Right lobe of liver (tissue), 6 donors: ENCODE results near the gene CAVIN1. TPM values are rescaled to one million over a fixed set of nuclear protein-coding genes. Genes with fewer than 3 reads are reported as not detected.
"Not testable (repeated sequence)": the region's sequence is repeated elsewhere in the genome, so short reads cannot be mapped to it uniquely, and the experiment has no call there.

Source experiments
- ATAC-seq, 4 donors: fragments of 200-7000 bp; cut with Tn5 transposase; one replicate each; pipeline ENCODE4 v1.9.1; 2020; ENCODE audit warnings: mild to moderate bottlenecking in 4 of 4, moderate library complexity in 4 of 4
- DNase-seq, 3 donors: peaks; one replicate each; pipeline ENCODE4 v3.0.0-alpha.2; 2020
- H3K27ac ChIP-seq, 3 donors: fragments of 200-600 bp; one replicate each; pipeline ENCODE4 v1.8.0; 2022
- H3K27me3 ChIP-seq, 2 donors: fragments of 200-600 bp; one replicate each; pipeline ENCODE4 v1.8.0; 2022
- H3K36me3 ChIP-seq, 4 donors: fragments of 200-600 bp; sonication (generic) in 1 of 4; one replicate each; pipeline versions ENCODE4 v1.5.1 to v1.8.0; 2017 to 2022; ENCODE audit warnings: control low read depth in 1 of 4
- H3K4me1 ChIP-seq, 4 donors: fragments of 200-600 bp; sonication (generic) in 1 of 4; one replicate each; pipeline versions ENCODE4 v1.5.1 to v1.8.0; 2017 to 2022; ENCODE audit warnings: control low read depth in 1 of 4
- H3K4me3 ChIP-seq, 3 donors: fragments of 200-600 bp; one replicate each; pipeline ENCODE4 v1.8.0; 2022
- H3K9me3 ChIP-seq, 4 donors: fragments of 200-600 bp; sonication (generic) in 1 of 4; one replicate each; pipeline versions ENCODE4 v1.5.1 to v1.8.0; 2017 to 2022; ENCODE audit warnings: control low read depth in 1 of 4
- POLR2A ChIP-seq: fragments of 450-650 bp; IDR thresholded peaks from one replicate; pipeline ENCODE4 v1.6.1; 2017; ENCODE audit warnings: antibody characterized with exemption, mild to moderate bottlenecking
- WGBS: methylation state at CpG from one replicate; pipeline ENCODE4 v1.1.6; 2018; ENCODE audit warnings: low coverage, low lambda C conversion rate; ENCODE audit not compliant: insufficient coverage; ENCODE audit errors: missing lambda C conversion rate; 5-methylcytosine and 5-hydroxymethylcytosine counted together
- intact Hi-C, 2 donors: fragments of 100-400 bp; cut with DNase I; formaldehyde crosslinking; loops; one replicate each; pipeline versions ENCODE4 v1.11.2 to v1.14.1; 2022
- total RNA-seq, 6 experiments: library from RNA; depleted of rRNA in 2 of 6; stranded (reverse); fragments of >200 nt in 2 of 6; fragmentation: NEBNext Ultra II Directional in 3 of 6; extraction: Animal tissue kit (Norgen Biotek cat#: 25700) in 3 of 6; gene quantifications; one replicate each; pipeline versions ENCODE4 v1.1.0 to v1.2.4, GENCODE V29; 2016 to 2023
- TF ChIP-seq, protein P1 (sequence below), 4 donors: fragments of 200-600 bp in 3 of 4; fragments of 450-650 bp in 1 of 4; IDR thresholded peaks; one replicate each; pipeline versions ENCODE4 v1.5.1 to v1.8.0; 2016 to 2022; ENCODE audit warnings: antibody characterized with exemption in 4 of 4, mild to moderate bottlenecking in 2 of 4
- donor health status: DM: no; HTN: yes; CAD: no.
- donor health status: DM: no; HTN: no; CAD: no.
- donor health status: DM: no; HTN: no; CAD: no.
- donor health status: DM: no; HTN: yes; CAD: no.
- donor health status: DM: no; HTN: yes; CAD: no.

The CAVIN1 gene
- total RNA-seq, 6 experiments from 2014 or later, result 8.7 to 29.6 (median 17.4) TPM

GRCh38 chr17:42456223-42457106 is 33.4 kb upstream of the CAVIN1 start:
- peak; percentile 24 for TF ChIP-seq POLR2A
- TF ChIP-seq, protein P1, sequence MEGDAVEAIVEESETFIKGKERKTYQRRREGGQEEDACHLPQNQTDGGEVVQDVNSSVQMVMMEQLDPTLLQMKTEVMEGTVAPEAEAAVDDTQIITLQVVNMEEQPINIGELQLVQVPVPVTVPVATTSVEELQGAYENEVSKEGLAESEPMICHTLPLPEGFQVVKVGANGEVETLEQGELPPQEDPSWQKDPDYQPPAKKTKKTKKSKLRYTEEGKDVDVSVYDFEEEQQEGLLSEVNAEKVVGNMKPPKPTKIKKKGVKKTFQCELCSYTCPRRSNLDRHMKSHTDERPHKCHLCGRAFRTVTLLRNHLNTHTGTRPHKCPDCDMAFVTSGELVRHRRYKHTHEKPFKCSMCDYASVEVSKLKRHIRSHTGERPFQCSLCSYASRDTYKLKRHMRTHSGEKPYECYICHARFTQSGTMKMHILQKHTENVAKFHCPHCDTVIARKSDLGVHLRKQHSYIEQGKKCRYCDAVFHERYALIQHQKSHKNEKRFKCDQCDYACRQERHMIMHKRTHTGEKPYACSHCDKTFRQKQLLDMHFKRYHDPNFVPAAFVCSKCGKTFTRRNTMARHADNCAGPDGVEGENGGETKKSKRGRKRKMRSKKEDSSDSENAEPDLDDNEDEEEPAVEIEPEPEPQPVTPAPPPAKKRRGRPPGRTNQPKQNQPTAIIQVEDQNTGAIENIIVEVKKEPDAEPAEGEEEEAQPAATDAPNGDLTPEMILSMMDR (IDR thresholded peaks at IDR 0.05), result no peak
- Histone ChIP-seq H3K4me1 (peaks cover 0 to 11% (median 0%) of the 10 kb centered on the region in 4 donors), H3K27me3 (no peaks in the 10 kb centered on the region), H3K36me3 (peaks cover 0 to 8% (median 0%) of the 10 kb centered on the region in 4 donors), H3K27ac (peak overlapping the region; percentile 38 to 93 (median 72)), H3K9me3 (no peaks in the 10 kb centered on the region), H3K4me3 (no peak overlapping the region)
- DNase-seq (peak in 1 of 3 donors; percentile 22), ATAC-seq (peak in 3 of 4 donors; percentile 9 to 23 (median 11))
- intact Hi-C loops, result no loop called here
- 5% methylated on average over 3 of the region's 5 CpGs for WGBS

- intact Hi-C loops, H3K27ac ChIP-seq, H3K9me3 ChIP-seq, H3K4me3 ChIP-seq, ATAC-seq, H3K4me1 ChIP-seq, H3K36me3 ChIP-seq, H3K27me3 ChIP-seq: not testable (repeated sequence)
- WGBS, result 68% methylated on average over 3 of the region's 6 CpGs
- DNase-seq, result peak in 1 of 3 donors; percentile 17
Observed at GRCh38 chr17:42454987-42455386, 31.9 kb upstream of the CAVIN1 start.

DNA sequence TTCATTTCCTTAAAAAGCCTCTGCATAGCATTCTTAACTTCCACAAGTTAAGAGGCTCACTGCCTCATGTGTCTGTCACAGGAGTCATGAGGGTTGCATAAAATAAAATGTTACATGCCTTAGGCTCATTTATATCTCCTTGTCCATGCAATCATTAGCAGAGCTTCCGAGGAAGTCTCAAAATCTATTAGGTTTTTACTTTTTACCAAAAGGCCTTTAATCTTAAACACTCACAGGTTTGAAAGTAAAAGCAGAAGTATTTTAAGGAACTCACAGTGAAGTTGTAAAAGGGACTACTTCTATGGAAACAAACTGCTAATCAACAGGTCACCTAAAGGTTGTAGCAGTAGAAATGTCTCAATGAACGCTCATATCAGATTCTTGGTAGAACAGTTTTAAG is 30.4 kb upstream of the CAVIN1 start:
- TF ChIP-seq, protein P1 (IDR thresholded peaks at IDR 0.05), result no peak
- TF ChIP-seq POLR2A, result no peak
- Histone ChIP-seq H3K27ac (no peak overlapping the region), H3K4me1 (no peaks in the 10 kb centered on the region), H3K9me3 (no peaks in the 10 kb centered on the region), H3K36me3 (no peaks in the 10 kb centered on the region), H3K27me3 (no peaks in the 10 kb centered on the region), H3K4me3 (no peak overlapping the region)
- DNase-seq (no peak), ATAC-seq (no peak)
- WGBS, result 43% methylated on average over 2 of the region's 2 CpGs
- intact Hi-C loops, result no loop called here

GRCh38 chr17:42451270-42451669 is 28.2 kb upstream of the CAVIN1 start:
- 76% methylated on average over 4 of the region's 5 CpGs for WGBS
- H3K27ac ChIP-seq, H3K36me3 ChIP-seq, H3K9me3 ChIP-seq, H3K4me3 ChIP-seq, ATAC-seq, H3K27me3 ChIP-seq, H3K4me1 ChIP-seq, intact Hi-C loops: not testable (repeated sequence)
- DNase-seq, result peak in 1 of 3 donors; percentile 6

- intact Hi-C loops, H3K4me1 ChIP-seq, H3K36me3 ChIP-seq, H3K27ac ChIP-seq, H3K4me3 ChIP-seq, ATAC-seq, DNase-seq, H3K9me3 ChIP-seq, H3K27me3 ChIP-seq: not testable (repeated sequence)
- no CpG with 5 or more reads among the region's 2 CpGs for WGBS
Observed at GRCh38 chr17:42449838-42450237, 26.8 kb upstream of the CAVIN1 start.

- intact Hi-C loops, H3K4me3 ChIP-seq, H3K4me1 ChIP-seq, H3K27ac ChIP-seq, H3K9me3 ChIP-seq, ATAC-seq, H3K27me3 ChIP-seq, H3K36me3 ChIP-seq: not testable (repeated sequence)
- WGBS, result no CpG with 5 or more reads among the region's 27 CpGs
- peak in 1 of 3 donors; percentile 38 for DNase-seq
Observed at GRCh38 chr17:42449176-42449575, 26.1 kb upstream of the CAVIN1 start.
